NCI-H146 treated with DMSO at 0.1 percent for 48 hours (cell line): ENCODE measurements around the gene PLTP.
"Not testable (repeated sequence)": the region's sequence is repeated elsewhere in the genome, so short reads cannot be mapped to it uniquely, and the experiment has no call there.

ENCODE experiments used
- DNase-seq: peaks from one replicate; lab custom pipeline; 2025; ENCODE audit not compliant: unreplicated experiment; lab: John Stamatoyannopoulos, UW

Gene PLTP

GRCh38 chr20:45911486-45912343, at the start of gene PLTP:
Gene PLTP, minus strand, starts transcription at chr20:45912155. Its CDS starts 703 bp downstream, at chr20:45911452.
- DNase-seq: no peak

- DNase-seq: no peak
These were observed 48.1 kb upstream of the PLTP start for GRCh38 chr20:45959956-45960630.

GRCh38 chr20:45959126-45959525, 47.2 kb upstream of the PLTP start:
- no peak for DNase-seq

GRCh38 chr20:45958593-45958992, 46.6 kb upstream of the PLTP start:
- no peak for DNase-seq

- DNase-seq: no peak
These were observed 45.3 kb upstream of the PLTP start for GRCh38 chr20:45957021-45957941.

GRCh38 chr20:45956326-45956725, 44.4 kb upstream of the PLTP start:
- not testable (repeated sequence) for DNase-seq

GRCh38 chr20:45953672-45954071, 41.7 kb upstream of the PLTP start:
- DNase-seq: no peak

- DNase-seq: no peak
These were observed 40.9 kb upstream of the PLTP start for GRCh38 chr20:45952861-45953260.

GRCh38 chr20:45951925-45952834, 40.2 kb upstream of the PLTP start:
- no peak for DNase-seq

- DNase-seq: no peak
These were observed 38.3 kb upstream of the PLTP start for GRCh38 chr20:45950330-45950646.

- no peak for DNase-seq
These were observed 37.8 kb upstream of the PLTP start for GRCh38 chr20:45949542-45950329.

- no peak for DNase-seq
These were observed 37.0 kb upstream of the PLTP start for GRCh38 chr20:45948742-45949541.

- DNase-seq: no peak
These were observed 36.3 kb upstream of the PLTP start for GRCh38 chr20:45948261-45948733.

- no peak for DNase-seq
These were observed 35.3 kb upstream of the PLTP start for GRCh38 chr20:45947110-45947866.

GRCh38 chr20:45946149-45946970, 34.4 kb upstream of the PLTP start:
- no peak for DNase-seq

GRCh38 chr20:45945678-45946148, 33.8 kb upstream of the PLTP start:
- DNase-seq: no peak
